ENCODE results near the gene ERFL. TPM values are rescaled to one million over a fixed set of nuclear protein-coding genes. Genes with fewer than 3 reads are reported as not detected.

ERFL gene
- total RNA-seq, 1 experiment from 2014 or later: 0.79 TPM

DNA sequence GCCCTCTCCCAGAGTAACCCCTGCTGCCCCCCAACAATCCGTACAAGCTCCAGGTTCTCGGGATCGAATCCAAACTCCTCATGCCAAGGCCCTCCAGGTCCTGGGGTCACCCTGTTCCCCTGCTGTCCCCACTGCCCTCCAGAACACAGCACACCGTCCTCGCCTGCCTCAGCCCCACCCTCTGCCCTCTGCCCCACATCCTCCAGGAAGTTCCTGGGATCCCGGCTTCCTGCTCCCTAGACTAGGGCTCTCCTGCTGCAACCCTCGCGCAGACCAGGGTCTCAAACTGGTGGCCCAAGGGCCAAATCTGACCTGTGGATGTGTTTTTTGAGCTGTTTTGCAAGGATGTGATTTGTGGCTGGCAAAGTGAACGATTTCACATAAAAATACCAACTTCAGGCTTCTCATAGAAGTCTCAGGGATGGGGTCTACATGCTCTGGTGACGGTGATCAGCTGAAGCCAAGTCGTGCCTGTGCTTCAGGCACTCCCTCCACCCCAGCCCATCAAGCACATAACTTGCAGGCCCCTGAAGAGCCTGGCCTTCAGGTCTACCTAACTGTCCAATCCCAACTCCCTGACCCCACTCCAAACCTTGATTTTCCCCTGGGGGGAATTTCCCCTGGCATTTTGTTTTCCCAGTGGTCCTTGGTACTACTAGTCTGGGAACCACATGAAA lies 29.1 kb upstream of the ERFL start:
- Histone ChIP-seq H3K36me3 (ENCODE audit: control insufficient read depth in 1 of 2, insufficient read depth in 2 of 2, low read length in 2 of 2) (no peaks in the 10 kb centered on the region), H3K79me2 (ENCODE audit: insufficient read depth, low read length) (no peaks in the 10 kb centered on the region), H3K9me2 (ENCODE audit: insufficient read depth) (no peaks in the 10 kb centered on the region), H3K27me3 (ENCODE audit: insufficient read depth, low read length) (no peaks in the 10 kb centered on the region), H3K9me3 (ENCODE audit: control insufficient read depth in 1 of 2, insufficient read depth in 1 of 2, low read depth in 1 of 2, low read length in 2 of 2) (no peaks in the 10 kb centered on the region), H2AFZ (ENCODE audit: low read depth, low read length, poor library complexity, severe bottlenecking) (no peak overlapping the region), H3K9ac (ENCODE audit: low read length) (peak overlapping the region; percentile 84), H3K4me3 (replicated peaks in 1 of 2; ENCODE audit: low read depth in 1 of 2, low read length in 2 of 2) (peak overlapping the region in 1 of 2 experiments; percentile 82; a peak in 2 of 4 replicates), H3K4me1 (ENCODE audit: control insufficient read depth in 1 of 2, insufficient read depth in 2 of 2, low read length in 2 of 2) (peaks cover 24 to 38% of the 10 kb centered on the region in 2 experiments), H4K20me1 (ENCODE audit: insufficient read depth) (no peaks in the 10 kb centered on the region), H3K27ac (ENCODE audit: low read depth, low read length) (peak overlapping the region; percentile 72), H3K4me2 (ENCODE audit: low read length) (peak overlapping the region; percentile 100)
- intact Hi-C loops (cut with micrococcal nuclease): loop anchor here (5.0 to 10.0 kb wide), 2 partner anchors 165 to 252 kb away; partner anchors contain the start of gene CEACAM5
- ChIA-PET POLR2A (interaction anchor here (0.6 to 1.1 kb wide), 4 partner anchors 72 to 85 kb away, joined by 3 to 5 read pairs (median 4); no protein-coding TSS in a partner anchor), RAD21 (ENCODE audit: low non-redundant PET in 1 of 2, low total read pairs in 2 of 2, uncharacterized antibody in 2 of 2, unreplicated experiment in 2 of 2) (interaction anchor here in 1 of 2 experiments (1.5 kb wide), 1 partner anchor 84 kb away, joined by 4 read pairs; no protein-coding TSS in a partner anchor), CTCF (interaction anchor here (0.9 to 3.5 kb wide), 7 partner anchors 12 to 165 kb away, joined by 3 to 16 read pairs (median 4); partner anchors contain the start of gene ZNF574)
- DNase-seq (ENCODE audit: low read depth, low spot score) (no peak), ATAC-seq (no peak)
- TF ChIP-seq ZFX (IDR thresholded peaks at IDR 0.05) (no peak), EGR1 (IDR thresholded peaks at IDR 0.05; ENCODE audit: low read depth) (no peak), SRF (IDR thresholded peaks at IDR 0.05; ENCODE audit: low read depth) (no peak), JUND (IDR thresholded peaks at IDR 0.05) (no peak), EZH2 (IDR thresholded peaks at IDR 0.05) (no peak), CBX3 (IDR thresholded peaks at IDR 0.05; ENCODE audit: low read depth) (no peak), TCF7L2 (IDR thresholded peaks at IDR 0.05; ENCODE audit: borderline replicate concordance, extremely low read depth, insufficient read depth, insufficient read length) (no peak), YY1 (IDR thresholded peaks at IDR 0.05; ENCODE audit: extremely low read depth, insufficient replicate concordance, low read depth, low read length) (no peak), EZH2phosphoT487 (IDR thresholded peaks at IDR 0.05; ENCODE audit: borderline replicate concordance) (no peak), SP1 (IDR thresholded peaks at IDR 0.05; ENCODE audit: low read depth) (no peak), FOSL1 (IDR thresholded peaks at IDR 0.05; ENCODE audit: low read depth) (no peak), SIN3A (IDR thresholded peaks at IDR 0.05; ENCODE audit: low read depth) (no peak)
- TF ChIP-seq, protein P1, sequence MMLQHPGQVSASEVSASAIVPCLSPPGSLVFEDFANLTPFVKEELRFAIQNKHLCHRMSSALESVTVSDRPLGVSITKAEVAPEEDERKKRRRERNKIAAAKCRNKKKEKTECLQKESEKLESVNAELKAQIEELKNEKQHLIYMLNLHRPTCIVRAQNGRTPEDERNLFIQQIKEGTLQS (IDR thresholded peaks at IDR 0.05): no peak
- TF ChIP-seq, protein P2, sequence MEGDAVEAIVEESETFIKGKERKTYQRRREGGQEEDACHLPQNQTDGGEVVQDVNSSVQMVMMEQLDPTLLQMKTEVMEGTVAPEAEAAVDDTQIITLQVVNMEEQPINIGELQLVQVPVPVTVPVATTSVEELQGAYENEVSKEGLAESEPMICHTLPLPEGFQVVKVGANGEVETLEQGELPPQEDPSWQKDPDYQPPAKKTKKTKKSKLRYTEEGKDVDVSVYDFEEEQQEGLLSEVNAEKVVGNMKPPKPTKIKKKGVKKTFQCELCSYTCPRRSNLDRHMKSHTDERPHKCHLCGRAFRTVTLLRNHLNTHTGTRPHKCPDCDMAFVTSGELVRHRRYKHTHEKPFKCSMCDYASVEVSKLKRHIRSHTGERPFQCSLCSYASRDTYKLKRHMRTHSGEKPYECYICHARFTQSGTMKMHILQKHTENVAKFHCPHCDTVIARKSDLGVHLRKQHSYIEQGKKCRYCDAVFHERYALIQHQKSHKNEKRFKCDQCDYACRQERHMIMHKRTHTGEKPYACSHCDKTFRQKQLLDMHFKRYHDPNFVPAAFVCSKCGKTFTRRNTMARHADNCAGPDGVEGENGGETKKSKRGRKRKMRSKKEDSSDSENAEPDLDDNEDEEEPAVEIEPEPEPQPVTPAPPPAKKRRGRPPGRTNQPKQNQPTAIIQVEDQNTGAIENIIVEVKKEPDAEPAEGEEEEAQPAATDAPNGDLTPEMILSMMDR (IDR thresholded peaks at IDR 0.05 in 2 of 3, conservative IDR thresholded peaks at IDR 0.05 in 1 of 3; ENCODE audit: borderline replicate concordance in 1 of 3, insufficient read depth in 1 of 3, low read depth in 2 of 3, low read length in 2 of 3): no peak
- TF ChIP-seq, protein P3, sequence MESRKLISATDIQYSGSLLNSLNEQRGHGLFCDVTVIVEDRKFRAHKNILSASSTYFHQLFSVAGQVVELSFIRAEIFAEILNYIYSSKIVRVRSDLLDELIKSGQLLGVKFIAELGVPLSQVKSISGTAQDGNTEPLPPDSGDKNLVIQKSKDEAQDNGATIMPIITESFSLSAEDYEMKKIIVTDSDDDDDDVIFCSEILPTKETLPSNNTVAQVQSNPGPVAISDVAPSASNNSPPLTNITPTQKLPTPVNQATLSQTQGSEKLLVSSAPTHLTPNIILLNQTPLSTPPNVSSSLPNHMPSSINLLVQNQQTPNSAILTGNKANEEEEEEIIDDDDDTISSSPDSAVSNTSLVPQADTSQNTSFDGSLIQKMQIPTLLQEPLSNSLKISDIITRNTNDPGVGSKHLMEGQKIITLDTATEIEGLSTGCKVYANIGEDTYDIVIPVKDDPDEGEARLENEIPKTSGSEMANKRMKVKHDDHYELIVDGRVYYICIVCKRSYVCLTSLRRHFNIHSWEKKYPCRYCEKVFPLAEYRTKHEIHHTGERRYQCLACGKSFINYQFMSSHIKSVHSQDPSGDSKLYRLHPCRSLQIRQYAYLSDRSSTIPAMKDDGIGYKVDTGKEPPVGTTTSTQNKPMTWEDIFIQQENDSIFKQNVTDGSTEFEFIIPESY (IDR thresholded peaks at IDR 0.05; ENCODE audit: extremely low read depth, insufficient replicate concordance, low read length): no peak
- TF ChIP-seq, protein P4, sequence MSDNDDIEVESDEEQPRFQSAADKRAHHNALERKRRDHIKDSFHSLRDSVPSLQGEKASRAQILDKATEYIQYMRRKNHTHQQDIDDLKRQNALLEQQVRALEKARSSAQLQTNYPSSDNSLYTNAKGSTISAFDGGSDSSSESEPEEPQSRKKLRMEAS (IDR thresholded peaks at IDR 0.05): no peak
- TF ChIP-seq, protein P5, sequence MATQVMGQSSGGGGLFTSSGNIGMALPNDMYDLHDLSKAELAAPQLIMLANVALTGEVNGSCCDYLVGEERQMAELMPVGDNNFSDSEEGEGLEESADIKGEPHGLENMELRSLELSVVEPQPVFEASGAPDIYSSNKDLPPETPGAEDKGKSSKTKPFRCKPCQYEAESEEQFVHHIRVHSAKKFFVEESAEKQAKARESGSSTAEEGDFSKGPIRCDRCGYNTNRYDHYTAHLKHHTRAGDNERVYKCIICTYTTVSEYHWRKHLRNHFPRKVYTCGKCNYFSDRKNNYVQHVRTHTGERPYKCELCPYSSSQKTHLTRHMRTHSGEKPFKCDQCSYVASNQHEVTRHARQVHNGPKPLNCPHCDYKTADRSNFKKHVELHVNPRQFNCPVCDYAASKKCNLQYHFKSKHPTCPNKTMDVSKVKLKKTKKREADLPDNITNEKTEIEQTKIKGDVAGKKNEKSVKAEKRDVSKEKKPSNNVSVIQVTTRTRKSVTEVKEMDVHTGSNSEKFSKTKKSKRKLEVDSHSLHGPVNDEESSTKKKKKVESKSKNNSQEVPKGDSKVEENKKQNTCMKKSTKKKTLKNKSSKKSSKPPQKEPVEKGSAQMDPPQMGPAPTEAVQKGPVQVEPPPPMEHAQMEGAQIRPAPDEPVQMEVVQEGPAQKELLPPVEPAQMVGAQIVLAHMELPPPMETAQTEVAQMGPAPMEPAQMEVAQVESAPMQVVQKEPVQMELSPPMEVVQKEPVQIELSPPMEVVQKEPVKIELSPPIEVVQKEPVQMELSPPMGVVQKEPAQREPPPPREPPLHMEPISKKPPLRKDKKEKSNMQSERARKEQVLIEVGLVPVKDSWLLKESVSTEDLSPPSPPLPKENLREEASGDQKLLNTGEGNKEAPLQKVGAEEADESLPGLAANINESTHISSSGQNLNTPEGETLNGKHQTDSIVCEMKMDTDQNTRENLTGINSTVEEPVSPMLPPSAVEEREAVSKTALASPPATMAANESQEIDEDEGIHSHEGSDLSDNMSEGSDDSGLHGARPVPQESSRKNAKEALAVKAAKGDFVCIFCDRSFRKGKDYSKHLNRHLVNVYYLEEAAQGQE (IDR thresholded peaks at IDR 0.05; ENCODE audit: low read depth): no peak
- no TSS peak for BruUV-seq (replicated peaks)

All from HCT116 (cell line).